T-helper 17 cell (primary cell): Measurements from ENCODE around the gene ZBTB49. TPM values are rescaled to one million over a fixed set of nuclear protein-coding genes. Genes with fewer than 3 reads are reported as not detected.
"Not testable (repeated sequence)": the region's sequence is repeated elsewhere in the genome, so short reads cannot be mapped to it uniquely, and the experiment has no call there.

Experiments used
- ATAC-seq: fragments of 150-1000 bp; cut with Tn5 transposase; 2 replicates; pipeline ENCODE4 v1.10.0; 2021; ENCODE audit warnings: mild to moderate bottlenecking, moderate library complexity
- DNase-seq, 3 donors: peaks; one replicate each; pipeline versions ENCODE4 v3.0.0 to v3.0.0-alpha.2; 2020 to 2021
- H3K9me3 ChIP-seq: one replicate; pipeline ENCODE4 v1.7.0; 2013; ENCODE audit warnings: low read length, mild to moderate bottlenecking; ENCODE audit not compliant: control insufficient read depth, poor library complexity, severe bottlenecking
- H3K27ac Mint-ChIP-seq: one replicate; pipeline ENCODE4 v1.8.0; 2022; ENCODE audit warnings: mild to moderate bottlenecking, moderate library complexity, mixed read lengths
- H3K27me3 Mint-ChIP-seq: one replicate; pipeline ENCODE4 v1.8.0; 2022; ENCODE audit warnings: mixed read lengths
- H3K36me3 Mint-ChIP-seq: one replicate; pipeline ENCODE4 v1.8.0; 2022; ENCODE audit warnings: low read depth, mixed read lengths
- H3K4me1 Mint-ChIP-seq: one replicate; pipeline ENCODE4 v1.8.0; 2022; ENCODE audit warnings: mild to moderate bottlenecking, mixed read lengths
- H3K4me3 Mint-ChIP-seq: one replicate; pipeline ENCODE4 v1.8.0; 2022; ENCODE audit warnings: mild to moderate bottlenecking, moderate library complexity, mixed read lengths
- total RNA-seq, 4 donors: library from RNA in 2 of 4; stranded (reverse) in 2 of 4; gene quantifications; one replicate each; pipeline ENCODE4 v1.2.3 and lab custom pipeline; 2022 to 2026

The ZBTB49 gene
- total RNA-seq, 2 donors from 2014 or later: 7.4 to 12.9 TPM

DNA sequence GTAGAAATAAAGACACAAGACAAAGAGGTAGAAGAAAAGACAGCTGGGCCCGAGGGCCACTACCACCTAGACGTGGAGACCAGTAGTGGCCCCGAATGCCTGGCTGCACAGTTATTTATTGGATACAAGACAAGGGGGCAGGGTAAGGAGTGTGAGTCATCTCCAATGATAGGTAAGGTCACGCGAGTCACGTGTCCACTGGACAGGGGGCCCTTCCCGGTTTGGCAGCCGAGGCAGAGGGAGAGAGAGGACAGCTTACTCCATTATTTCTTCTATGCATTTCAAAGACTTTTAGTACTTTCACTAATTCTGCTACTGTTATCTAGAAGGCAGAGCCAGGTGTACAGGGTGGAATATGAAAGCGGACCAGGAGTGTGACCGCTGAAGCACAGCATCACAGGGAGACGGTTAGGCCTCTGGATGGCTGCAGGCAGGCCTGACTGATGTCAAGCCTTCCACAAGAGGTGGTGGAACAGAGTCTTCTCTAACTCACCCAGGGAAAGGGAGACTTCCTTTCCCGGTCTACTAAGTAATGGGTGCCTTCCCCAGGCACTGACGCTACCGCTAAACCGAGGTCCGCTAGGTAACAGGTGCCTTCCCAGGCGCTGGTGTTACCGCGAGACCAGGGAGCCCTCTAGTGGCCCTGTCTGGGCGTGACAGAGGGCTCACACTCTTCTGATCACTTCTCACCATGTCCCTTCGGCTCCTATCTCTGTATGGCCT is 44.9 kb downstream of the ZBTB49 start:
- no peaks in the 10 kb centered on the region for H3K27me3 Mint-ChIP-seq
- peak overlapping the region; percentile 41 for H3K4me3 Mint-ChIP-seq

DNA sequence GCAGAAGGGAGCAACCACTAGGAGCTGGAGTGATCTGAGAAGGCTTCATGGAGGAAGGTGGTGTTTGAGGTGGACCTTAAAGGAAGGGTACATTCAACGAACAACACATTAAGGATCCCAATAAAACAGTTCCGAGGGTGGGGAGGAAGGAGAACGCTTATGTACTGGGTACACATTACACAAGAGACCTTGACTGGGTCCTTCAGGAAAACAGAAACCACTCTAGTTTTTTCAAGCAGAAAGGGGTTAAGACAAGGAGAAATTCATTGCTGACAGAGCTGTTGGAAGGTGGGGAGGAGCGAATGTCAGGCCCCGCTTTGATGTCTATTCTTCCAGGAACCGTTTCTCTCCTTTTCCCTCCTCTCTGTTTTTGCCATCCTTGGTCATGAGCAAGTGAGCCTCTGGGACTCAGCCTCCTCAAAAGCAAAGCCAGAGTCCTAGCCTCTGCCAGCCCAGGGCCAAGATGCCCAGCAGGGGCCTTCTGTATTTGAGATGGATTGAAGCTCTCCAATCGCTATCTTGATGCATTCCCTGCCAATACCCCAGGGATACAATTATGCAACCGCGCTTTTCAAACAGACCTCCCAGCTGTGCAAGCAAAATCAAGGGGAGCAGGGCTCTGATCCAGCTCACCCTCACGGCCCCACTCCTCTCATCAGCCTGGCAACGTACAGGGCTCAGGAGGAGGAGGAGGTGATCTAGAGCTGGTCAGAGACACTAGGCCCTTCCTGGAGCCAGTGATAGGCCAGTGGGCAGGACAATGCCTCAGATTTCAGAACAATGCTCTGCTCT is 48.4 kb downstream of the ZBTB49 start:
- no peak for DNase-seq
- no peak for ATAC-seq
- no peaks in the 10 kb centered on the region for H3K36me3 Mint-ChIP-seq
- H3K4me3 Mint-ChIP-seq: no peak overlapping the region
- H3K27me3 Mint-ChIP-seq: no peaks in the 10 kb centered on the region
- no peak overlapping the region for H3K27ac Mint-ChIP-seq
- peaks cover 8% of the 10 kb centered on the region for H3K4me1 Mint-ChIP-seq
- no peaks in the 10 kb centered on the region for H3K9me3 ChIP-seq

More for the DNA sequence above, 44.9 kb downstream of the ZBTB49 start:
- DNase-seq: peak; percentile 54 to 69 (median 59)
- peak; percentile 93 for ATAC-seq
- Mint-ChIP-seq H3K36me3 (no peaks in the 10 kb centered on the region), H3K27ac (no peak overlapping the region), H3K4me1 (peaks cover 6% of the 10 kb centered on the region)
- H3K9me3 ChIP-seq: no peaks in the 10 kb centered on the region

DNA sequence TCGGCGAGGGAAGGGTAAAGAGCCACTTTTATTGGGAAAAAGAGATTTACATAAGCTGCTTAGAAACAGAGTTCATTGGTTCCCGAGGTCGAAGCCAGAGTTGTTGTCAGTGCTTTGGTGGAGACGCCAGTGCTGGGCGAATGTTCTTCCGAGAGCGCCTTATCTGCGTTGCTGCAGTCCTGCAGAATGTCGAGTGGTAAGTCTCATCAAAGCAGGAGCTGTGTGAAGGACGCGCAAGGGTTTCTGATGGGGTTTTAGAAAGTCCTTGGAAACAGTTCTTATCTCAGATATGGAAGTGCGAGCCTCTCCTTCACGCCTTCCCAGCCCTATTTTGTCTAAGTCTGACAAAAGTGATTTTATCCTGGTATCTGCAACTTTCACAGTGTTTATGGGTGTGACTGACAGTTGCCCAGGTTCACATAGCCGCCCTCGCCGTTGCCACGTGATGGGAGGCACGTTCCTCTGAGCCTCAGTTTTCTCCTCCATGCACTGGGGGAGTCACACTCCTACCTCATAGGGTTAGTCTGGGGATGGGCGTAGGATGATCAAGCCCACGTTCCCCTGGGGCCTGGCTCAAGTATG is 49.5 kb downstream of the ZBTB49 start:
- Mint-ChIP-seq H3K27ac (no peak overlapping the region), H3K4me1 (peaks cover 8% of the 10 kb centered on the region), H3K27me3 (no peaks in the 10 kb centered on the region), H3K36me3 (no peaks in the 10 kb centered on the region), H3K4me3 (no peak overlapping the region)
- no peaks in the 10 kb centered on the region for H3K9me3 ChIP-seq
- no peak for DNase-seq
- ATAC-seq: no peak

DNA sequence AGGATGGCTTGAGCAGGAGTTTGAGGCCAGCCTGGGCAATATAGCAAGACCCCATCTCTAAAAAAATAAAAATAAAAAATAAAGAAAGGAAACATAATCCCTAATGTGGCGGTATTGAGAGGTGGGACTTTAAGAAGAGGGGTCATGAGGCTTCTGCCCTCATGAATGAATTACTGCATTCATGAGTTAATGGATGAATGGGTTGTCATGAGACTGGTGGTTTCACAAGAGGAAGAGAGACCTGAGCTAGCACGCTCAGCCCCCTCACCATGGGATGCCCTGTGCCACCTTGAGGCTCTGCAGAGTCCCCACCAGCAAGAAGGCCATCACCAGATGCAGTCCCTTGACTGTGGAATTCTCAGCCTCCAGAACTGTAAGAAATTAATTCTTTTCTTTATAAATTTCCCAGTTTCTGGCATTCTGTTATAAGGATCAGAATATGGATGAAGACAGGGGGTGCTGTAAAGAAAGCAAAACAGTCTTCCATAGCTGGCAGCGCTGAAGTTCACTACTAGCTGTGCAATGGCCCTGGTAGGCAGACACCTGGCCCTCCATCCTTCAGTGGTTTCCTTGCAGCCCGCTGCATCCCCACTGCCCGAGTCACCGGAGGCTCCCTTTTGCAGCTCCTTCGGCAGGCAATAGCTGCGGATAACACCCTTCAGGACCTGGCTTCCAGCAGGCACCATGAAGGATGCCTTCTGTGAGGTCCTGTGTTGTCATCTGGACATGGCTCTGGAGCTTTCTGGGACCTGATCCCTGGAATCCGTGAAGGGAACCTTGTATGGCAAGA is 52.0 kb downstream of the ZBTB49 start:
- DNase-seq: no peak
- H3K9me3 ChIP-seq: no peaks in the 10 kb centered on the region
- Mint-ChIP-seq H3K4me3 (no peak overlapping the region), H3K27me3 (no peaks in the 10 kb centered on the region), H3K27ac (no peak overlapping the region), H3K36me3 (no peaks in the 10 kb centered on the region), H3K4me1 (peaks cover 7% of the 10 kb centered on the region)
- ATAC-seq: no peak

DNA sequence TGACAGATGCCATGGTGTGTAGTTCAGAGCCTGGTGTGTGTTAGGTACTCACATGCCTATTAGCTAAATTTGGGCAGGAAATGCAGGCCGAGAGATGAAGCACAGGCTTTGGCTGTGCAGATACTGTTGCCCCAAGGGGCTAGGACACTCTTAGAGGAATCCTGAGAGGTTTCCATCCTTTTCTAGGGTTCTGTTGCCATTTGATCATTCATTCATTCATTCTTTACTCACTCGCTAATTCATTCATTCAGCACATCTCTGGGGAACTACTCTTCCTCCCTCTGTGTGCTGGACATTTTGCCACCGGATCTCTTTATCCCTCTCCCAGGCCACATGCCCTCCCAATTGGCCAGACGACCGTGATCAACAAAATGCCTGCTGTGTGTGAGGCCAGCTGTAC is 53.0 kb downstream of the ZBTB49 start:
- no peak for ATAC-seq
- Mint-ChIP-seq H3K4me1 (peaks cover 11% of the 10 kb centered on the region), H3K27ac (peak overlapping the region; percentile 56), H3K27me3 (no peaks in the 10 kb centered on the region), H3K4me3 (no peak overlapping the region), H3K36me3 (no peaks in the 10 kb centered on the region)
- no peak for DNase-seq
- H3K9me3 ChIP-seq: no peaks in the 10 kb centered on the region

DNA sequence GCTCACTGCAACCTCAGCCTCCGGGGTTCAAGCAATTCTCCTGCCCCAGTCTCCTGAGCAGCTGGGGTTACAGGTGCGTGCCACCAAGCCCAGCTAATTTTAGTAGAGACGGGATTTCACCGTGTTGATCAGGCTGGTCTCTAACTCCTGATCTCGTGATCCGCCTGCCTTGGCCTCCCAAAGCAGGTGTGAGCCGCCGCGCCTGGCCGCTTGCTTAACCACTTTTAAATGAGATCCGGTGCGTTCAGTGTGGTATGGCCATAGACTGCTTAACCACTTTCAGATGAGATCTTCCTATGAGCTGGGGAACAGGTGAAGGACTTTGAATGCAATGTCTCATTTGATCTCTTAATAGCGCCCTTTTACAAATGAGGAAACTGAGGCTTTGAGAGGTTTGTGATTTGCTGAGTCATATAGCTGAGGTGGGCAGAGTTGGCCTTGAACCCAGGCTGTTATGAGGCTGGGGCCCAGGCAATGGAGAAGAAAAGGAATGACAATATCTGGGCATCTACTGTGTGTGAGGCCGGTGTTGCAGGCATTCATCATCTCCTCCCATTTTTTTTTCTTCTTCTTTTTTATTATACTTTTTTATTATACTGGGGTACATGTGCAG is 55.0 kb downstream of the ZBTB49 start:
- Mint-ChIP-seq H3K36me3 (no peaks in the 10 kb centered on the region), H3K27me3 (no peaks in the 10 kb centered on the region), H3K27ac (no peak overlapping the region), H3K4me1 (peaks cover 15% of the 10 kb centered on the region), H3K4me3 (no peak overlapping the region)
- no peak for DNase-seq
- no peaks in the 10 kb centered on the region for H3K9me3 ChIP-seq
- ATAC-seq: no peak

DNA sequence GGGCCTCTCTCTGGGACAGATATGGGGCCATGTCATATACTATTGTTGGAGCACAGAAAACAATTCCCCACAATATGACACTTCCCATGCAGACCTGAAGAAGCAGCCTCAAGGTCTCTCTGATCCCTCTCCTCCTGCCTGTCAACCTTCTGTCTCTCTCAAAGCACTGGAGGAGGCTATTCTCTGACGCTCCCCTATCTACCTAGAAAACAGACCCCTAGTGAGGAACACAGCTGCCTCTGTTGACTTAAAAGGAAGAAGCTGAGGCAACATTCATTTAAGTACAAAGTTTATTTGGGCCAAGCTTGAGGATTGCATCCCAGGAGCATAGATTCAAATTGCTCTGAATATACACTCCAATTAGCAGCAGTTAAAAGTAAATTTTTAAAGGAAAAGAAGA is 57.5 kb downstream of the ZBTB49 start:
- ATAC-seq (no peak), DNase-seq (no peak)
- no peak overlapping the region for H3K4me3 Mint-ChIP-seq
- no peaks in the 10 kb centered on the region for H3K36me3 Mint-ChIP-seq
- H3K4me1 Mint-ChIP-seq: peaks cover 15% of the 10 kb centered on the region
- H3K9me3 ChIP-seq: no peaks in the 10 kb centered on the region
- H3K27ac Mint-ChIP-seq: peak overlapping the region; percentile 12
- H3K27me3 Mint-ChIP-seq: no peaks in the 10 kb centered on the region

DNA sequence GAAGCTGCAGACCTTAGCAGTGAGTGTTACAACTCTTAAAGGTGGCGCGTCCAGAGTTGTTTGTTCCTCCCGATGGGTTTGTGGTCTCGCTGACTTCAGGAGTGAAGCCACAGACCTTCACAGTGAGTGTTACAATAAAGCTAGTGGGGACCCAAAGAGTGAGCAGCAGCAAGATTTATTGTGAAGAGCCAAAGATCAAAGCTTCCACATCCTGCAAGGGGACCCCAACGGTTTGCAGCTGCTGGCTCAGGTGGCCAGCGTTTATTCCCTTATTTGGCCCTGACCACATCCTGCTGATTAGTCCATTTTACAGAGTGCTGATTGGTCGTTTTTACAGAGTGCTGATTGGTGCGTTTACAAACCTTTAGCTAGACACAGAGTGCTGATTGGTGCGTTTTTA is 58.5 kb downstream of the ZBTB49 start:
- peaks cover 13% of the 10 kb centered on the region for H3K4me1 Mint-ChIP-seq
- not testable (repeated sequence) for H3K4me3 Mint-ChIP-seq, H3K27ac Mint-ChIP-seq, DNase-seq, H3K27me3 Mint-ChIP-seq, H3K36me3 Mint-ChIP-seq, H3K9me3 ChIP-seq
- peak; percentile 79 for ATAC-seq

DNA sequence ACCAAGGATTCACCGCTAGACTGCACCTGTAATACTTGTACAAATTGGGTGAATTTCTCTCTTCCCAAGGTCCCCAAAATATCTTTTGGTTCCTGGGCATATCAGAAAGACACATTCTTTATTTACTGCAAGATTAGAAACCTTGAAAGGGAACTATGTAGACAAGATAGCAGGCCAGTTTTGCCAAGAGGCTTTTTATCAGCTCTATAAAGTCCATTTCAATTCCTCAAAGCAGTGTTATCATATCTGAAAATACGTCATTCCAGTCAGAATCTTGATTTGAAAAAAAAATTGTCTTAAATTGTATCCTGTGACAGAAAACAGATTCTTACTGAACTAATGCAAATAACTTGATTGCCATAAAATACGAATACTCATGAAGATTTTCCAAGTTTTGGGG is 59.8 kb downstream of the ZBTB49 start:
- no peak for DNase-seq
- Mint-ChIP-seq H3K36me3 (no peaks in the 10 kb centered on the region), H3K4me1 (peaks cover 11% of the 10 kb centered on the region), H3K27me3 (no peaks in the 10 kb centered on the region), H3K4me3 (no peak overlapping the region), H3K27ac (no peak overlapping the region)
- no peaks in the 10 kb centered on the region for H3K9me3 ChIP-seq
- ATAC-seq: no peak

DNA sequence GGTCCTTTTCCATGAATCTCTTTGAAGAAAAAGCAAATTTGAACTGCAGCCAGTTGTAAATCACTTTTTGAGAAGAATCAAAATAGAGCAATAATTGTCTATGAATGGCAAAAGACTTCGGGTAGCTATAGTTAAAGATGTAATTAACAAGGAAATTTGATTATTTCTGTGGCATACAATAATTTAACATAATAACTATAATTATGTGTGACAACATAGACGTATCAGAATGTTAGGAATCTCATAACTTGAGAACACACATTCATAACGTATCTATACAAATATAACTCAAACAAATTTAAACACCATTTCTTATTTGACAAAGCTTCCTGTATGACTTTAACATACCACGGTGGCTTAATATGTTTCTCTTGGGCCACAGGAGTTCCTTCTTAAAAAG is 60.9 kb downstream of the ZBTB49 start:
- Mint-ChIP-seq H3K27me3 (peaks cover 6% of the 10 kb centered on the region), H3K4me3 (no peak overlapping the region), H3K27ac (no peak overlapping the region), H3K4me1 (peaks cover 11% of the 10 kb centered on the region), H3K36me3 (no peaks in the 10 kb centered on the region)
- H3K9me3 ChIP-seq: no peaks in the 10 kb centered on the region
- no peak for ATAC-seq
- no peak for DNase-seq

DNA sequence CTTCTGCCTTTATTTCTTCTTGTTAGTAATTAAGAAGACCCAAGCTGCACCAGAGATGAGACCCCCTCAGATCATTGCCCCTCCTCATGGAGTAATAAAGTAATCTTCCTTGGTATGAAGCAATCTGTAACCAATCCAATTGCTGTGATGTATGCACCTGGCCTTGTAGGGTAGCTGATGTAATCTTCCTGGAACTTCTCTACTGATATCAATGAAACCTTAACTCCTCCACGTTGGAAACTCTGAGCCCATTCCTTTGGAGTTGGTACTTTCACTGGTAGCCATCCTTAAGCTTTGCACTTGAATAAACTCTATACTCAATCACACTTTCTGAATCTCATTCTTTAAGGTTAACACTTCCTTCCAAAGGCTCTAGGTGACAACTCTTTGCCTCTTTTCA is 65.3 kb downstream of the ZBTB49 start:
- H3K27ac Mint-ChIP-seq: no peak overlapping the region
- H3K4me1 Mint-ChIP-seq: peaks cover 5% of the 10 kb centered on the region
- no peaks in the 10 kb centered on the region for H3K9me3 ChIP-seq
- H3K27me3 Mint-ChIP-seq: peaks cover 15% of the 10 kb centered on the region
- H3K4me3 Mint-ChIP-seq: no peak overlapping the region
- DNase-seq (no peak), ATAC-seq (no peak)
- peaks cover 3% of the 10 kb centered on the region for H3K36me3 Mint-ChIP-seq

DNA sequence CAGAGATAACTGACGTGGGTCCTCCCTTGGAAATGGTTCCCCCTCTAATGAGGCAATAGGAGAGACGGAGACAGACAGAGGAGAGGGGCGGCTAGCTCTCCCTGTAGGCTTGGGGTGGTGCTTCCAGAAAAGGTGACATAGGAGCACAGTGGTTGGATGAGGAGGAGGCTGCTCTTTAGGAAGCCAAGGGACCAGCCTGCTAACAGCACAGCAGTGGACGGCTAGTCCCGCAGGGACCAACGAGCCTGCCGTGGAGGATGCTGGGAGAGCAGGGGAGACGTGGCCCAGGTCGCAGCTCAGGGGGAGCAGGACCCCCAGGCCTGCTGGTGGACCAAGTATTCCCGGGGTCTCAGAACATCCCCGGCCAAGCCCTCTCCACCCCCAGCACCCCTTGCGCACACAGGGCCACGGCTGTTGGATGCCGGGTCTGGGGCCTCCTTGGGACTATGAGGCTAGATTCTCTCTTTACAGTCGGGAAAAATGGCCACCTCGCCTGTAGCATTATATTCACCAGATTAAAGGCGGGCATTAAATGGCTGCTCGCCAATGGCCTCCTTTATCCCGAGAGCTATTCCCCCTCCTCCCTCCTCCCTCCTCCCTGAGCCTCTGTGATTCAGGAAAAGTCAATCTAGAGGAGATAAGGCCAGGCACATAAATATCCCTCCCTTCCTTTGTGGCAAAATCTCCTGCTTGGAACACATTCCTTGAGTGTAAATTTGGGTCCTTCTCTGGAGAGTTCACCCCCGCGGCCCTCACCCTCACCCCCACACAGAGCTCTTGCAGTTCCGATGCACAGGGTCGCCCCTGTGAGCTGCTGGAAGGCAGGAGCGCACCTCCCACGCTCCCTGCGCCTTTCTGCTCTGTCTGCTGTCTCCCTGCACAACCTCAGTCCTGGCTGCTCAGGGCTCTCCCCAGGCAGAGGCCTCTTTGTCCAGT is 66.3 kb downstream of the ZBTB49 start:
- no peaks in the 10 kb centered on the region for H3K9me3 ChIP-seq
- no peak overlapping the region for H3K27ac Mint-ChIP-seq
- H3K27me3 Mint-ChIP-seq: peaks cover 23% of the 10 kb centered on the region
- no peak for ATAC-seq
- no peak for DNase-seq
- H3K4me1 Mint-ChIP-seq: peaks cover 5% of the 10 kb centered on the region
- H3K4me3 Mint-ChIP-seq: no peak overlapping the region
- peaks cover 3% of the 10 kb centered on the region for H3K36me3 Mint-ChIP-seq
